Posterior vena cava (tissue), 2 donors: ENCODE data around the gene SYT11. TPM values are rescaled to one million over a fixed set of nuclear protein-coding genes. Genes with fewer than 3 reads are reported as not detected.
A peak's percentile ranks its signal among the peaks of the same experiment; 100 is the strongest.

Source experiments
- DNase-seq: peaks from one replicate; pipeline ENCODE4 v3.0.0-alpha.2; 2020; ENCODE audit warnings: low spot score
- intact Hi-C, 2 donors: fragments of 100-400 bp; cut with DNase I; formaldehyde crosslinking; loops; one replicate each; pipeline versions ENCODE4 v1.14.1 to v1.14.2; 2022 to 2023
- total RNA-seq, 2 donors: library from RNA; stranded (reverse); fragmentation: NEBNext Ultra II Directional; extraction: Animal tissue kit (Norgen Biotek cat#: 25700); gene quantifications; one replicate each; pipeline ENCODE4 v1.2.1, GENCODE V29; 2021
- donor health status: DM: yes; HTN: yes; CAD: no.
- donor health status: DM: yes; HTN: yes; CAD: no.

Gene SYT11
- total RNA-seq, 2 donors from 2014 or later: 20.8 to 23.9 TPM

DNA sequence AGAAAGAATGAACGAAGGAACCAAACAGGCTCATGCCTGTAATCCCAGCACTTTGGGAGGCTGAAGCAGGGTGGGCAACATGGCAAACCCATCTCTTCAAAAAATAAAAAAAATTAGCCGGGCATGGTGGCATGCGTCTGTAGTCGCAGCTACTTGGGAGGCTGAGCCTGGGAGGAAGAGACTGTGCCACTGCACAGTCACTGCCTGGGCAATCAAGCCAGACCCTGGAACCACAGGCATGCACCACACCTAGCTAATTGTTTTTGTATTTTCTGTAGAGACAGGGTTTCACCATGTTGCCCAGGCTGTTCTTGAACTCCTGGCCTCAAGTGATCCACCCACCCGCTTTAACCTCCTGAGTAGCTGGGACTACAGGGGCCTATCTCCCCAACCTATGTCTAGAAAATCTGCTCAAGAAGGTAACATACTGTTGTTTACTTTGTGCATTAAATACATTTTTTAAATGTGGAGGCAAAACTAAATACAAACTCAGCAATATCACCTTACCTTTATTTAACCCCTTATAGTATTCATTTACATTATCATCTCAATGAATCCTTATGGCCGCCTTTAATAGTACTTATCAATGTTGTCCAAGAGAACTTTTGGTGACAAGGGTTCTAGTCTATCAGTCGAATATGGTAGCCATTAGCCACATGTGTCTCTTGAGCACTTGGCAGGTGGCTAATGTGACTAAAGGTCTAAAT, 72.1 kb downstream of the SYT11 start:
- no peak for DNase-seq
- intact Hi-C loops: no loop called here

- intact Hi-C loops: no loop called here
These were observed 72.7 kb downstream of the SYT11 start for GRCh38 chr1:155932081-155932480.

GRCh38 chr1:155932487-155932886, 73.1 kb downstream of the SYT11 start:
- no peak for DNase-seq
- intact Hi-C loops: no loop called here

More at GRCh38 chr1:155932081-155932480, 72.7 kb downstream of the SYT11 start:
- DNase-seq: no peak

GRCh38 chr1:155933591-155934096, 74.3 kb downstream of the SYT11 start:
- intact Hi-C loops: no loop called here

DNA sequence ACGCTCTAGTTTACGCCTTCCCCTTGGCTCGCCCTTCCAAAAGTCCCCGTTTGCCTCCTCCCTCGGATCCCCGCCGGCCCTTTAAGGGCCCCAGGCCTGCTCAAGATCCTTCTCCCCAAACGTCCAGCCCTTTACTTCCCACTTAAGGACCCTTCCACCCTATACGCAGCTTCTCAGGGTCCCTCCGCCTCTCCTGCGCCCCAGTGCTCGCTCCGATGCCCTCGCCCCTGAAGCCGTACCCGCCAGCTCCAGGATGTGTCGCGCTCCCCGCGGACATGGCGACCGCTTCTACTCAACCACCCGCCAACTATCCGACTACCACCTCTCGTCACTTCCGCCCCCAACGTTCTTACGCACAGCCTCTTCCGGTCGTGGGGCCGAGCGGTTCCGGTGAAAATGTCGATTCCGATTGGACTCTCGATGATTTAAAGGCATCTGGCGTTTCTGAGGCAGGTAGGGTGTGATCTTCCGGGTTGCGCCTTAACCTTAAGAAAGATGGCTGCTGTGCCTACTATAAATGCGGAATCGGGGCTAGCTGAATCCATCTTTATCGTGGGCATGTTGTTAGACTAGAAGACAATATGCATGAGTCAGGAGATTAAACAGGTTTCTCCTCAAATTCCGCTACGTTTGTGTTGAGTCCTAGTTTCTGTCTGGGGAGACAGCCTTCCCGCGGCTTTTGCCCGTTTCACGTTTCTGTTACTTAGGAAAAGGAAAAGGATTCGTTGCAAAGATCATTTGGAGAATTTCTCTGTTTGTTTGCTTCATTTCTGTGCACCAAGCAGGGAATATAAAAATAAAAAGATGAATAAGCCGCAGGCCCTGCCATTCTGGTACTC, 74.9 kb downstream of the SYT11 start, which contains the start of gene KHDC4:
KHDC4 (minus strand) TSS at position 317 of the 839 bp plus-strand sequence; CDS start at position 277, 40 bp downstream.
- intact Hi-C loops: no loop called here
- DNase-seq: peak; percentile 98

More at GRCh38 chr1:155933591-155934096, 74.3 kb downstream of the SYT11 start:
- no peak for DNase-seq

Other genes starting within 250 kb of the SYT11 start
- gene MSTO1, start 249.3 kb upstream of the SYT11 start, total RNA-seq: 10 to 100 TPM; 29.6 to 30.2 TPM
- gene YY1AP1, start 170.8 kb upstream of the SYT11 start, total RNA-seq: 10 to 100 TPM; 62.4 to 73.7 TPM
- gene DAP3, start 170.5 kb upstream of the SYT11 start, total RNA-seq: 10 to 100 TPM; 62.6 to 66.7 TPM
- 10 to 100 TPM; 44.3 to 48.2 TPM for gene GON4L, start 2.4 kb upstream of the SYT11 start, total RNA-seq
- gene RIT1, start 51.8 kb downstream of the SYT11 start, total RNA-seq: 10 to 100 TPM; 34.1 to 36.2 TPM
- gene KHDC4, start 74.8 kb downstream of the SYT11 start, total RNA-seq: 10 to 100 TPM; 28.6 to 28.8 TPM
- not detected for gene RXFP4, start 82.1 kb downstream of the SYT11 start, total RNA-seq
- gene ARHGEF2, start 119.0 kb downstream of the SYT11 start, total RNA-seq: 100 to 1,000 TPM; 138 to 161 TPM
- gene SSR2, start 161.4 kb downstream of the SYT11 start, total RNA-seq: 100 to 1,000 TPM; 147 to 173 TPM
- 10 to 100 TPM; 18.0 to 29.1 TPM for gene UBQLN4, start 194.2 kb downstream of the SYT11 start, total RNA-seq
- gene LAMTOR2, start 195.2 kb downstream of the SYT11 start, total RNA-seq: 10 to 100 TPM; 34.7 to 38.4 TPM
- not detected for gene RAB25, start 201.6 kb downstream of the SYT11 start, total RNA-seq
- under 1 TPM; 0.23 to 0.76 TPM for gene MEX3A, start 222.9 kb downstream of the SYT11 start, total RNA-seq